Stimulated activated naive CD4-positive, alpha-beta T cell (primary cell): ENCODE results near the gene ADGRL3.
"Not testable (repeated sequence)": the region's sequence is repeated elsewhere in the genome, so short reads cannot be mapped to it uniquely, and the experiment has no call there.

Experiments used
- DNase-seq, 6 experiments: peaks; one replicate each; lab custom pipeline; 2025; lab: John Stamatoyannopoulos, UW

The ADGRL3 gene

DNA sequence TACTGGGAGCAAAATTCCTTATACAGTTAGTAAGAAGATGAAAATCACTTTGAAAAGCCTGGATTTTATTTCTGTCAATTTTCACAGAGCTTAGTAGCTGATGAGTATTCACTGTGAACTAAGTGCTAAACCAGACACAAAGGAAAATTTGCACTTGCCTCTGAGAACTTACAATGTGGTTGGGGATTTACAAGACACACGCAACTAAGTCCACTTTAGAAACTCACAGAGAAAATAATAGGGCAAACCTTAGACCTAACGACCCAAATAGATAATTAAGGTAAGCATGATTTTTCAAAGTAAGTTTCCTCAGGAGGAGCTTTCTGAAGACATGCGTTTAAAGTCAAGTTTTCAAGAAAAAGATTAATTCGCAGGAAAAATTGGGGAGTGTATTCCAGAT lies 708.9 kb downstream of the ADGRL3 start:
- no peak for DNase-seq

DNA sequence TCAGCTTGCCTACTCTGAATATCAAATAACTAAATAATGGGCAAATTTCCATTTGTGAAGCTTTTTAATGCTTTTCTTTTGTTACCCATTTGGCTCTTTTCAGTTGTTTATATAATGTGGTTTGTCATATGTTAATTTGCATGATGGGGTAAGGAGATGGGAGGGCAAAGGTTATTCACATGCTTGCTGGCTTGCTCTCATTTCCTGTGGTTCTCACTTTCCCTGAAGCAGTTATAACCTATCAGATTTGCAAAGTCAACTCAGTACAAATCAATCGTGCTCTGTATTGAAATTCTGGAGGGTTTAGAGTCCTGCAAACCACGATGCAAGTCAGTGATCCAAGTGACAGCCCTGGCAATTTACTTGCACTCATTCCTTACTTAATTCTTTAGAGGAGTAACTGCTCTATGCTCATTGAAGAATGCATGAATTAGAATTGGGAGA lies 711.2 kb downstream of the ADGRL3 start:
- no peak for DNase-seq

DNA sequence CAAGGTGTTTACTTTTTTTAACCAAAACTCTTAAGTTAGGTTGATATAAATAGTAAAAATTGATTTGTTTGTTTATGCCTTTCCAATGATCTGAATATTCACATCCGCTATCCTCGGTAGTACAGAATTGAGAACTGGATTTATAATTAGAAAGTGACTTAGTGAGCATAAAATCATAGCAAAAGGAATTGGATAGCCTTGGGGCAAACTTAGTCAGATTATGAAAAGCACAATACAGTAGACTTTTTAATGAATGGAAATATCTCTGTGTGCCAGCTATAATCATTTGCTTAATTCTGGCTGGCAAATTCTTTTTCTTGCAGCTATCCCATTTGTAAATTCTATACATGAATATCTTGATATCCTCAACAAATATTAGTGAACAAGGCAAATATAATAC lies 713.5 kb downstream of the ADGRL3 start:
- DNase-seq, result no peak

DNA sequence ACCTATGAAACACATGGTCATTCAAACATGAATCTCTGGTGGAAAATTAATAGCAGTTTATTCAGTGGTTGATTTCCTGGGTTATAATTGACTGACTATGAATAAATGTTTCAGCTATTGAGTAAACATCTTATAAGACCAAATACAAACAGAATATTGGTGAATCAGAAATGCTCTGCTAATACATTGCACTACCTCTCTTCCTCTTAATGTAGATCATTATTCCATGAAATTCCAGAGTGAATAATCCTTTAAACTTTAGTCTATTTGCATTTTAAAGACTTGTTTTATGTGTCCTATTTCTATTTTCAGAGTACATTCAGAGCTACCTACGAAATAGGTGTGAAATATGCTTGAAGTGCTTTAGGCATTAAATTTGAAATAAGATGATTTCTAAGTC lies 715.4 kb downstream of the ADGRL3 start:
- no peak for DNase-seq

DNA sequence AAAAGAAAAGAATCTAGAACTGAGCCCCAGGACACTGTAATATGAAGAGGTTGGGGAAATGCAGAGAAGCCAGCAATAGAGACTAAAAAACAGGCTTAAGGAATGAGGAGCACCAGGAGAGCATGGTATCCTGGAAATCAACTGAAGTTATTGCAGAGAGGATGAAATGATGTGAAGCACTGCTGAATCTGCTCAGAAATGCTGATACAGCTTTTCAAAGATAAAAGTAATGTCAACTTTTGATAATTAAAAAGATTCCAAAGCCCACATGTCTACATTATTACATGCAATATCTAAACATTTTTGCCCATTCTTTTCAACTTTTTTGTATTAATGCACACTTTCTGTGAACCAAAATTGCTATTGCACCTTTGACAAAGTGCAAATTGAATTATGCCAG lies 718.4 kb downstream of the ADGRL3 start:
- no peak for DNase-seq

DNA sequence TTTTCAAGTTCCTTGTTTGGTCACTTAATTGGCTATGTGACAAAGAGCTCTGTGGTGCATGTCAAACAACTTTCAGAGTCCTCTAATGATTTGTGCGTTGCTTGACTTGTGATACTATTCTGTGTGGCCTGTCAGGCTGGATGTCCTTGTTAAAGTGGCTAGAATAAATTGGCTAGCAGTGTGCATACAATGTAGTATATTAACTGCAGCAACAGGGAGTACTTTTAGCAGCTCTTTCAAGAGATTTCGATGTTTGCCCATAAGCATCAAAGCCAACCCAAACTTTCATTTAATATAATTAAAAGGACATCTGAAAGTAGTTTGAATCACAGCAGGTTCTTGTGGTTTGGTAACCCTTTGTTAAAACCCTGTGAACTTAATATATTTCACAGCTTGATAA lies 718.9 kb downstream of the ADGRL3 start:
- DNase-seq, result no peak

DNA sequence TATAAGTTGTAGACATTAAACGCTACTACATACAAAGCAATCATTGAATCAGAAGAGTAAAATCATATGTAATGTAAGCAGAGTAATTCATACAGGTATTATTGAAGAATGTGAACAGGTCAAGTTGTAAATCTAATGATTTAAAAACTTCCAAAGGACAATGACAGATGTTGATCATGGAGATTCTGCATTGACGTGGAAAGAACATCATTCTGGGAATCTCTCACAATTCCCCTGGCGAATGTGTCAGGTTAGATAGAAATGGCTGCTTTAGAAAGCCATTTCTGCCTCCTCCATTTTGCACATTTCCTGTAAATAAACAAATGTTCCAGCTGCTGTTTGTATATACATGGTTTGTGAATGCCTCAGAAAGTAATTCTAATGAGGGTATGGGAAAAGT lies 719.4 kb downstream of the ADGRL3 start:
- DNase-seq, result no peak

DNA sequence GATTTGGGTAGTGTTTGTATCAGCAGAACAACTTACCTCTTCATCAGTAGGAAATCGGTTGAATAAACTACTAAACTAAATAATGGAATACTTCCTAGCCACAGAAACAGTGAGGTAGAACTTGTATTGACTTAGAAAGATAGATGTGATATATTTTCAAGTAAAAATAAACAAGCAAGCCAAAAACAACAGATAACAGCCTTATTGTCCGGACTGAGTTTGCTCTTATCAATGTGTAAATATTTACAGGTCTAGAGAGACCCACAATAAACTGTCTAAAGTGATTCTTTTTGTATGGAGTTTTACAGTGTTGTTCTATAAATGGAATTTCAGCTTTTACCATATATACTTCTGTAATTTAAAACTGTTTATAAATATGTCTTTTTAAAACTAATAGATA lies 721.8 kb downstream of the ADGRL3 start:
- no peak for DNase-seq

DNA sequence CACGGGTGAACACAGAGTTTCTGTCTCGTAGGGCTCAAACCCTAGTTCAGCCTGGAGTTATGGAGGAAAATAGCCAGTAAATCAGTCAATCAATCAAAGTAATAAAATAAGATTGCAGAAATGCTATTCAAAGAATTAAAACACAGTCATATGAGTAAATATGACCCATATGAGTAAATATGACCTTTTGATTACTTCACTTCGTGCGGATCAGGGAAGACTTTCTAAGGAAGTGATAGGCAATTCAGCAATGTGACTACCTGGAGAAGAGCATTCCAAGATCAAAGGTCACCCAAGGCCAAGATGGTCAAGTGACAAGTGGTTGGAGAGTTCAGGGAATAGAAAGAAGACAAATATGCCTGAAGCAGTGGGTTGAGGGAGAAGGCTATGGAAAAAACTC lies 722.6 kb downstream of the ADGRL3 start:
- no peak for DNase-seq

DNA sequence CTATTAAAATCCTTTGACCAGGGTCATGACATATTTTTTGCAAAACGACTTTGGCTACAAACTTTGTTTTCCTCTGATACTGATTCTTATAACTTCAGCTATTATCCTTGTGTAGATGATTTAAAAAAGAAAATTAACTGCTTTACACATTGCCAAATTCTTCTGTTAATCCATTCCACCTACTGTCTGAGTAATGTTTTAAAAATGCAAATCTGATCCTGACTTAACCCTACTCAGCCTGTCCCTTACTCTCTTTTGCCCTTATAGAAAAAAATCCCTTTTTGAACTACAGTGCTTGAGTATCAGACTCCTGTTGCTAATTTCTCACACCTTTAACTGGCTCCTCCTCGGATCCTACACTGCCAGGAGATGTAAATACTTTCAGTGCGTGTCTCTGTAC lies 723.1 kb downstream of the ADGRL3 start:
- no peak for DNase-seq

DNA sequence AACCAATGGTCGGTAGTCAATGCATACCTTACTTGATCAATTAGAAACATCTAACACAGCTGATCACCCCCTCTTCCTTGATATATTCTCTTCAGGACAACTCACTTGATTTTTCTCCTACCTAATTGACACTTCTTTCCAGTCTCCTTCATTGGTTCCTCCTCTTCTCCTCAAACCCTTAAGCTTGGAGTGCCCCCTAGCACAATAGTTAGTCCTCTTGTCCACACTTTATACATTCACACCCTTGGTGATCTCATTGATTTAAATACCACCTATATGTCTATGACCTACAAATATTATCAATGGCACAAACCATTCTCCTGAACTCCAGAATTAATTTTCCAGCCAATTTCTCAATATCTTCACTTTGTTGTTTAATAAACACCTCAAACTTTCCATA lies 724.0 kb downstream of the ADGRL3 start:
- DNase-seq, result no peak

DNA sequence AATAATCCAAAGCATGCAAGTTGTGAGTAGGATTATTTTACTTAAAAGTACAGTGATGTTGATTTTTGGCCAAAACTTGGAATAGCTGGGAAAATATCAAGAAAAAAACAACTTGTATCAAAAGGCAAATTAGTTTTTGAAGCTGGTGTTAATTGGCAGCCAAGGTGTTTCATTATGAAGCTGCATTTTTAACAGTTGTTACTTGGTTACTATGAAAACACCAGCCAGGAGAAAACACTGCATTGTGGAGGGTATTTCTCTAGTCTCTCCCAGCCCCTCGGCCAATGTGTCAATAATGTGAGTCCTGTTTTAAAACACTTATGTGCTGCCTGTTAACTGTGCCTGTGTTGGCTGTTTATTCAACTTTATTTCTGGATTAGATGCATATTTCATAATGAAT lies 733.4 kb downstream of the ADGRL3 start:
- no peak for DNase-seq

DNA sequence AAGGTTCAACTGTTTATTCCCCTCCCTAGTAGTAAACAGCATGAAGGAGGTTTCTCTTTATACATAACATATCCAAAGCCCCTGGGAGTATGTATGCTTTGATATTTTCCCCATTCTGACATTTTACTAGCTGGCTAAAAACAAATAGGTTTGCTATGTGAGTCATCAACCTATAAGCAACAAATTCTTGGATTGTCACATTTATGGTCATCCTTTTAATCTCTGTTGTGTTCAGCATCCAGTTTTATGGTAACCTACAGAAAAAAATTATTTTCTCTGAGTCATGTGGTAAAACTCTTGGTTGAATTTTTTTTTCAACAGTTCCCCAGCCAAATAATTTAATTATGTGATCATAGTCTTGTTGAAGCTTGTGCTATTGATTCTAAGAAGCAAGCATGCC lies 734.1 kb downstream of the ADGRL3 start:
- no peak for DNase-seq

DNA sequence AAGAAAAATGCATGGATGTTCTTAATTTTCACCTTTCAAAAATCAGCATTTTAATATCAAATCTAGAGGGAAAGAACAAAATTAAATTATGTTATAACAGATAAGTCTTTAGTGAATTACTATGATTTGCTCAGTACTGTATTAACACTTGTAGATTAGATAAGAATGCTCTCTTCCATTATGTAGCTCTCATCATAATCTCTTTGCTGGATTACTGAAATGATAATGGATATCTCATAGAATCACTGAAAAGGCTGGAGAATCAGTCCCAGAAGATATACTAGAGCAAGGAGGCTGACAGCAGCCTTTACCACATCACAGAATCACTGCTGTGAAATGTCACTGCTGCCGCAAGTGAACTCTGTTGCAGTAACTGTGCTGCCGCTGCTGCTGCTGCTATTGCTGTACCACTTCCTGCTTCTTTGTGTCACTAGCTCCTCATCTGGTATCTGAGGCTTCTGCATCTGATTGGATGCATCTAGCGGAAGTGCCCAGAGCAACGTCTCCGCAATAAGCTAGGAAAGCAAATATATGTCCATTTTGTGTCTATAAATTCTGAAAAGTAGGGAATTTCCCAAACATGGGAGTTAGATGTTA lies 738.2 kb downstream of the ADGRL3 start:
- peak in 1 of 6 experiments; percentile 17 for DNase-seq

DNA sequence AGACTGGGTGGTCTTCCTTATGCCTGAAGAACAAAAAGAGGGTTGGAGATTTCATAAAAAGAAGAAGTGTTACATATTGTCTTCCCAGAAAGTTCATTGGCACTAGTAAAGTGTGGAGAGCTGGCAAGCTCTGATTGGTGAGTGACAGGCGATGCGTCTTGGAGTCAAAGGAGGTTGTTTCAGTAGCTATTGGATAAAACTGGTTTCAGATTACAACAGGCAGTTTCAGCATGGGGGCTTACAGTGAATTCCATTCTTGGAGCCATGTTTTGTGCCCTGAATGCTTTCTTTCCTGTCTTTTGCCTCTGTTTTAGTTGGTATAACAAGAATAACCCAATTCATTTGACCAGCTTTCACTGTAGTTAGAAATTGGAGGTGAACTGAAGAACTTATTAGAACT lies 750.5 kb downstream of the ADGRL3 start:
- DNase-seq, result no peak

DNA sequence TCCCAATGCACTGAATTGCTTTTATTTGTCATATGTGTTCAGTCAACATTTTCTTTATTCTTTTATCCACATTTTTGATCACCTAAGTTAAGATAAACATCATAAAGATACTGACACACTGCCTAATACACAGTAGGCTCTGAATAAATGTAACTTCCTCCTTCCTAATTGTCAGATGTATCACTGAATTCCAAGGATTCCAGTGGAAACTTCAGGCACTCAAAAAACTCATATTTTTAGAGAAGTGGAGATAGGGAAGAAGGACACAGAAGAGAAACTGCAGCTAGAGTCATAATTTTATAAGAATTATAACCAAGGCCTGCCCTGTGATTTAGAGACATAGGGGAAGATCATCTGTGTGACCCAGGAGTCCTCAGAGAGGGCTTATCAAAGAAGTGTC lies 753.3 kb downstream of the ADGRL3 start:
- DNase-seq, result no peak

DNA sequence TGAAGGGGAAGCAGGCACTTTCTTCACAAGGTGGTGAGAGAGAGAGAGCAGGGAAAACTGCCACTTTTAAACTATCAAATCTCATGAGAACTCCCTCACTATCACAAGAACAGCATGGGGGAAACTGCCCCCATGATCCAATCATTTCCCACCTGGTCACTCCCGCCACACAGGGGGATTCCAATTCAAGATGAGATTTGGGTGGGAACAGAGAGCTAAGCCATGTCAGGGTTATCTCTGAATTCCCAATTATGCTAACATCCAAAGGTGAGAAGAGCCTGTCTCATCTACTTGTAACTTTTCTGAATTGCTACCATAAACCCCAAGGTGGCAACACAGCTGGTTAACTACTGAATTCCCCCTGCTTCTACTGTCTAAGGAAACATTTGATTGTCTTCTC lies 758.5 kb downstream of the ADGRL3 start:
- no peak for DNase-seq

DNA sequence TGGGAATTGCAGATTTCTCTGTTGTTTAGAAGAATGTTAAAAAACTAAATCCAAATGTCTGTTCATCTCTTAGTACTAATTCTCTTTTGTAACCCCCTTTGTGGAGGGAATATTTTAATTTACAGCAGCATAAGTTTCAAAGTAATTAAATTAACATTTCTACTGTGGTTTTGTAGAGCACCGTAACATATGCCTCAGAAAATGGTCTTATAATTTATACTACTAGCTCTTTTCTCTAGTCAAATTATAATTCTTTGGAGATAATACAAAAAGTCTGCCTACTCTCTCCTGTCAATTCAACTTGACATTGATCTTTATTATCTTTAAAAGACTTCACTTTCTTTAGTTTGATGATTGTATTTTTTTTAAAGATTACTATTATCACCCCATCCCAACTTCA lies 759.0 kb downstream of the ADGRL3 start:
- no peak for DNase-seq

DNA sequence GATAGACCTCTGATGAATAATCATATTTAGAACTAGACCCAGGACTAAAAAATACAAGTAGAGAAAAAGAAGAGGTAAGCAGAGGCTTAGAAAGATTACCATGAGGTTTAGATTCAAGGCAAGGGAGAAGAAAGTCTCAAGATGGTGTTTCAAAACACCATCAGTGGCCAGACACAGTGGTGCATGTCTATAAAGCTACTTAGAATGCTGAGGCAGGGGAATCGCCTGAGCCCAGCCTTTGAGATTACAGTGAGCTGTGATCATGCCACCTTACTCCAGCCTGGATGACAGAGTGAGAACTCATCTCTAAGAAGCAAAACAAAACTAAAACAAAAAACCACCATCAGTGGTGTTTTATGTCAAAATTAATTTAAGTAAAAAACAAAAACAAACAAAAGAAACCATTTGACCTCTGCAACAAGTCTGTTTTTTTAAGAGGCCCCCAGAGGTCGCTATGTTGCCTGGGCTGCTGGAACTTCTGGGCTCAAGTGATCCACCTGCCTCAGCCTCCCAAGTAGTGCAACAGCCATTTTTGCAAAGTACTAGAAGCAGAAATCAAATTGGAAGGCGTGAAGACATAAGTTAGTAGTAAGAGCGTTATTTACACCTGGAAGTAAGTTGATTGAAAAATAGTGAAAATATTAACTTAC lies 784.3 kb downstream of the ADGRL3 start:
- no peak for DNase-seq

DNA sequence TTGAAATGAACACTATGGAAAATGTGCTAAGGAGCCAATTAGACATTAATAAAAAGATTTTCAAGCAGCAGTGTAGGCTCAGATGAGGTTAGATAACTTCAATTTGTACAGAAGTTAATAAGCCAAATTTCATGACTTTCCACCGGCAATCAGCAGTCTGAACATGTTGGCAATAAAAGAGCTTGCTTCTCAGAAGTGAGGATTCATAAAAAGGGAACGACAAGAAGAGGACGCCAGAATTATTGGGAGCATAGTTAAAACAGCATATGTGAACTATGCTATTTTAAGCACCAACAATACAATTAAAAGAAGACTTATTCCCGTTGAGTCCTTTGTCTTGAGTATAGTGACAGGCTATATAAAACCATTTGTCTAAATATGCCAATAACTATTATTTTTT lies 785.3 kb downstream of the ADGRL3 start:
- DNase-seq, result no peak

DNA sequence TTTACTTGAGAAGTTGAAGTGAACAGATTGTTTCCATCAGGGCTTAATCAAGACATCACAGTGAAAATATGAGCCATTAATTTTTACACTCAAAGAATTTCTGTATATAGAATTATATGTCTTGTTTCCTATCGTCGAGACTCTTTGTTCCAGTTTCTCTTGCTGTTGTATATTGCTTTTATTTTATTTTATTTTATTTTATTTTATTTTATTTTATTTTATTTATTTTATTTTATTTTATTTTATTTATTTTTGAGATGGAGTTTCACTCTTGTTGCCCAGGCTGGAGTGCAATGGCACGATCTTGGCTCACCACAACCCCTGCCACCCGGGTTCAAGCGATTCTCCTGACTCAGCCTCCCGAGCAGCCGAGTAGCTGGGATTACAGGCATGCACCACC lies 786.8 kb downstream of the ADGRL3 start:
- not testable (repeated sequence) for DNase-seq

DNA sequence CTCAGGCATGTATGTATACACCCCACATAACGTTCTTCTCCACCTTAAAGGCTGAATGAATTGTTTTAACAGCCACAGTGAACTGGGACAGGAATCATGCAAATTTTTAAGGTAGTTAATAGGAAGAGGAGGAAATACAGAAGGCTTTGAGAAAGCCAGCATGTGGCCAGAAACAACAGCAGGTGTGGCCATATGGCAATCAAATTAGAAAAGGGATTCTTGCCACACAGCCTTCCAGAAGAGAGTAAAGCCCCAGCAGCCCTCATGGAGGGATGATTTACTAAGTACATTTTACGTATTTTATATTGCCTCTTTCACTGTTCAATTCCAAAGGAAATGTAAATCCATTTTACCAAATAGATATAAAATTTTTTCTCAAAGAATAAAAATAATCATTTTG lies 792.2 kb downstream of the ADGRL3 start:
- DNase-seq, result no peak

DNA sequence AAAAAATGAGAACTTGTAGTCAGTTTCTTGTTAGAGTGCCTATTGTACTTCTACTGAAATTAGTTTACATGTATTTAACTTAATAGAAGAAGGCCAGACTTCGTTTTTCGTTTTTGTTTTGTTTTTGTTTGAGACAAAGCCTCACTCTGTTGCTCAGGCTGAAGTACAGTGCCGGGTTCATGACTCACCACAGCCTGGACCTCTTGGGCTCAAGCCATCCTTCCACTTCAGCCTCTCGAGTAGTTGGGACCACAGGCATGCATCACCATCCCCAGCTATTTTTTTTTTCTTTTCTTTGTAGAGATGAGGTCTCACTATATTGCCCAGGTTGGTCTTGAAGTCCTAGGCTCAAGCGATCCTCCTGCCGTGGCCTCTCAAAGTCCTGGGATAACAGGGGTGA lies 793.9 kb downstream of the ADGRL3 start:
- no peak for DNase-seq

DNA sequence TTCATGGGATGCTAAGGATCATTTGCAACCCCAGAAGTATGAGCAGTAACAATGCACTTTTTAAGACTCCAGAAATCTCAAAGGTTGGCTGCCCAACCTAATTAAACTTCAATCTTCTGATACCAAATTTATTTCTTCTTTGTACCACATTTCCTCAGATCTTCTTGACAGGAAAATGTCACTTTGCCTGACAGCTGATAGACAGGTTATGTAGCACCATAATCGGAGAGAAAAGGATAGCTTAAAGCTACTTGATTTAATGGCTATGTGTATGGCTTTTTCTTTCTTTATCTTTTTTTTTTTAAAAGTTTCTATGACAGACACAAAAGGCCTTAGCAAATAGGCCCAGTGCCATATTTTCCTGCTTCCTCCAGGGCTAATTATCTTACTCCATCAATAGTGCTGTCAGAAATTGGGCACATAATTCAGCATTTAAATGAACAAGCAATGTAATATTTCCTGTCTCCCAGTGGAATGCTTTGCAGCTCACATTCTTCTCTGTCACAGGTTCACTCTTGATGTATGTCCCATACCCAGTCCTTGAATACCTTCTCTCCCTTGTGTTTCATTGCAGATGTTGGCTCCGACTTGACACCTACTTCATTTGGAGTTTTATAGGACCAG lies 795.7 kb downstream of the ADGRL3 start:
- DNase-seq, result no peak
